ENCODE results near the gene ARID4B.

ARID4B gene

GRCh38 chr1:235280467-235280866, 47.5 kb downstream of the ARID4B start:
- H3K9me3 Mint-ChIP-seq, result no peaks in the 10 kb centered on the region
- no peak for TF ChIP-seq CTCF (IDR thresholded peaks at IDR 0.05; ENCODE audit: unreplicated experiment in 3 of 3)
- no peak overlapping the region for H3K4me3 Mint-ChIP-seq

GRCh38 chr1:235279694-235280093, 48.3 kb downstream of the ARID4B start:
- no peaks in the 10 kb centered on the region for H3K9me3 Mint-ChIP-seq
- H3K4me3 Mint-ChIP-seq, result no peak overlapping the region
- no peaks in the 10 kb centered on the region for H3K27me3 Mint-ChIP-seq (ENCODE audit: low read depth)
- no peak overlapping the region for H3K27ac Mint-ChIP-seq
- no peak for TF ChIP-seq CTCF (IDR thresholded peaks at IDR 0.05; ENCODE audit: unreplicated experiment in 3 of 3)
- no peaks in the 10 kb centered on the region for H3K36me3 Mint-ChIP-seq (ENCODE audit: low read depth)
- H3K4me1 Mint-ChIP-seq, result peaks cover 19% of the 10 kb centered on the region

More at GRCh38 chr1:235280467-235280866, 47.5 kb downstream of the ARID4B start:
- peaks cover 17% of the 10 kb centered on the region for H3K4me1 Mint-ChIP-seq
- no peak overlapping the region for H3K27ac Mint-ChIP-seq
- H3K27me3 Mint-ChIP-seq (ENCODE audit: low read depth), result no peaks in the 10 kb centered on the region
- peaks cover 4% of the 10 kb centered on the region for H3K36me3 Mint-ChIP-seq (ENCODE audit: low read depth)

GRCh38 chr1:235278915-235279292, 49.1 kb downstream of the ARID4B start:
- no peaks in the 10 kb centered on the region for H3K9me3 Mint-ChIP-seq
- H3K4me1 Mint-ChIP-seq, result peaks cover 19% of the 10 kb centered on the region
- TF ChIP-seq CTCF (IDR thresholded peaks at IDR 0.05; ENCODE audit: unreplicated experiment in 3 of 3), result no peak
- no peaks in the 10 kb centered on the region for H3K36me3 Mint-ChIP-seq (ENCODE audit: low read depth)
- H3K27ac Mint-ChIP-seq, result no peak overlapping the region
- H3K4me3 Mint-ChIP-seq, result no peak overlapping the region
- H3K27me3 Mint-ChIP-seq (ENCODE audit: low read depth), result no peaks in the 10 kb centered on the region

GRCh38 chr1:235278233-235278914, 49.6 kb downstream of the ARID4B start:
- Mint-ChIP-seq H3K36me3 (ENCODE audit: low read depth) (no peaks in the 10 kb centered on the region), H3K27ac (peak overlapping the region in 2 of 3 experiments; percentile 12 to 28), H3K9me3 (no peaks in the 10 kb centered on the region), H3K4me1 (peaks cover 19% of the 10 kb centered on the region), H3K4me3 (no peak overlapping the region), H3K27me3 (ENCODE audit: low read depth) (no peaks in the 10 kb centered on the region)
- TF ChIP-seq CTCF (IDR thresholded peaks at IDR 0.05; ENCODE audit: unreplicated experiment in 3 of 3), result no peak

GRCh38 chr1:235277709-235278108, 50.3 kb downstream of the ARID4B start:
- Mint-ChIP-seq H3K36me3 (ENCODE audit: low read depth) (no peaks in the 10 kb centered on the region), H3K4me1 (peaks cover 19% of the 10 kb centered on the region)

More at GRCh38 chr1:235277709-235278108, 50.3 kb downstream of the ARID4B start:
- Mint-ChIP-seq H3K9me3 (no peaks in the 10 kb centered on the region), H3K27ac (peak overlapping the region in 1 of 3 experiments; percentile 28), H3K4me3 (no peak overlapping the region), H3K27me3 (ENCODE audit: low read depth) (no peaks in the 10 kb centered on the region)
- no peak for TF ChIP-seq CTCF (IDR thresholded peaks at IDR 0.05; ENCODE audit: unreplicated experiment in 3 of 3)

All from nephron (organoid).